ENCODE measurements around the gene CISD1. TPM values are rescaled to one million over a fixed set of nuclear protein-coding genes. Genes with fewer than 3 reads are reported as not detected.

CISD1 gene
- polyA plus RNA-seq, 1 donor from 2014 or later: 86.3 TPM

- Histone ChIP-seq H3K9ac (ENCODE audit: low read length) (no peak overlapping the region), H3K27me3 (ENCODE audit: insufficient read depth, low read depth, low read length) (no peaks in the 10 kb centered on the region), H3K27ac (ENCODE audit: low read length) (no peak overlapping the region), H3K9me3 (ENCODE audit: low read length) (no peaks in the 10 kb centered on the region), H3K4me2 (ENCODE audit: low read length) (no peak overlapping the region), H2AFZ (ENCODE audit: low read depth, low read length) (no peak overlapping the region), H4K20me1 (ENCODE audit: insufficient read depth) (no peaks in the 10 kb centered on the region), H3K4me3 (ENCODE audit: low read length) (no peak overlapping the region), H3K9me2 (ENCODE audit: insufficient read depth, low read length) (no peaks in the 10 kb centered on the region), H3F3A (ENCODE audit: insufficient read depth, low read length, poor library complexity, severe bottlenecking) (no peaks in the 10 kb centered on the region), H3K36me3 (ENCODE audit: insufficient read depth, low read length) (no peaks in the 10 kb centered on the region), H3K79me2 (replicated peaks; ENCODE audit: insufficient read depth, low read length) (peaks cover 4% of the 10 kb centered on the region)
- TF ChIP-seq RAD21 (conservative IDR thresholded peaks at IDR 0.05): no peak
Observed at GRCh38 chr10:58278274-58278961, 9.5 kb downstream of the CISD1 start.

GRCh38 chr10:58278962-58279307 is 10.0 kb downstream of the CISD1 start:
- H3K79me2 ChIP-seq (replicated peaks; ENCODE audit: insufficient read depth, low read length): peaks cover 4% of the 10 kb centered on the region
- H3F3A ChIP-seq (ENCODE audit: insufficient read depth, low read length, poor library complexity, severe bottlenecking): no peaks in the 10 kb centered on the region
- H3K9me2 ChIP-seq (ENCODE audit: insufficient read depth, low read length): no peaks in the 10 kb centered on the region
- H3K36me3 ChIP-seq (ENCODE audit: insufficient read depth, low read length): no peaks in the 10 kb centered on the region
- H3K27me3 ChIP-seq (ENCODE audit: insufficient read depth, low read depth, low read length): no peaks in the 10 kb centered on the region
- no peak overlapping the region for H3K4me2 ChIP-seq (ENCODE audit: low read length)
- TF ChIP-seq RAD21 (conservative IDR thresholded peaks at IDR 0.05) (no peak), TAF1 (IDR thresholded peaks at IDR 0.05; ENCODE audit: low read depth) (no peak), SMC3 (conservative IDR thresholded peaks at IDR 0.05; ENCODE audit: poor library complexity) (no peak), MXI1 (conservative IDR thresholded peaks at IDR 0.05; ENCODE audit: poor library complexity, severe bottlenecking) (no peak), EZH2 (IDR thresholded peaks at IDR 0.05; ENCODE audit: borderline replicate concordance, insufficient read depth, low read length, poor library complexity, severe bottlenecking) (no peak), REST (IDR thresholded peaks at IDR 0.05; ENCODE audit: borderline replicate concordance) (no peak)
- H4K20me1 ChIP-seq (ENCODE audit: insufficient read depth): no peaks in the 10 kb centered on the region
- no peaks in the 10 kb centered on the region for H3K9me3 ChIP-seq (ENCODE audit: low read length)
- H2AFZ ChIP-seq (ENCODE audit: low read depth, low read length): no peak overlapping the region
- no peak overlapping the region for H3K4me3 ChIP-seq (ENCODE audit: low read length)
- H3K27ac ChIP-seq (ENCODE audit: low read length): no peak overlapping the region
- H3K9ac ChIP-seq (ENCODE audit: low read length): no peak overlapping the region

GRCh38 chr10:58280477-58280876 is 11.5 kb downstream of the CISD1 start:
- Histone ChIP-seq H3K27me3 (ENCODE audit: insufficient read depth, low read depth, low read length) (no peaks in the 10 kb centered on the region), H3K4me2 (ENCODE audit: low read length) (no peak overlapping the region), H3K27ac (ENCODE audit: low read length) (no peak overlapping the region), H4K20me1 (ENCODE audit: insufficient read depth) (no peaks in the 10 kb centered on the region), H3K9me2 (ENCODE audit: insufficient read depth, low read length) (no peaks in the 10 kb centered on the region), H2AFZ (ENCODE audit: low read depth, low read length) (no peak overlapping the region), H3K79me2 (replicated peaks; ENCODE audit: insufficient read depth, low read length) (no peaks in the 10 kb centered on the region), H3K36me3 (ENCODE audit: insufficient read depth, low read length) (no peaks in the 10 kb centered on the region), H3K9me3 (ENCODE audit: low read length) (no peaks in the 10 kb centered on the region), H3F3A (ENCODE audit: insufficient read depth, low read length, poor library complexity, severe bottlenecking) (no peaks in the 10 kb centered on the region), H3K9ac (ENCODE audit: low read length) (no peak overlapping the region), H3K4me3 (ENCODE audit: low read length) (no peak overlapping the region)
- TF ChIP-seq TAF1 (IDR thresholded peaks at IDR 0.05; ENCODE audit: low read depth): no peak
- TF ChIP-seq CTCF (IDR thresholded peaks at IDR 0.05; ENCODE audit: poor library complexity, severe bottlenecking): no peak
- TF ChIP-seq EZH2 (IDR thresholded peaks at IDR 0.05; ENCODE audit: borderline replicate concordance, insufficient read depth, low read length, poor library complexity, severe bottlenecking): no peak
- no peak for TF ChIP-seq POLR2AphosphoS5 (IDR thresholded peaks at IDR 0.05)
- TF ChIP-seq EP300 (conservative IDR thresholded peaks at IDR 0.05; ENCODE audit: poor library complexity, severe bottlenecking): no peak
- TF ChIP-seq RAD21 (conservative IDR thresholded peaks at IDR 0.05): no peak
- no peak for TF ChIP-seq REST (IDR thresholded peaks at IDR 0.05; ENCODE audit: borderline replicate concordance)
- no peak for TF ChIP-seq SMC3 (conservative IDR thresholded peaks at IDR 0.05; ENCODE audit: poor library complexity)
- TF ChIP-seq MXI1 (conservative IDR thresholded peaks at IDR 0.05; ENCODE audit: poor library complexity, severe bottlenecking): no peak

Measured in neural cell (in vitro differentiated cells).